Astrocyte (in vitro differentiated cells and primary cell): ENCODE measurements around the gene ITPKB. TPM values are rescaled to one million over a fixed set of nuclear protein-coding genes. Genes with fewer than 3 reads are reported as not detected.

Source experiments
- DNase-seq: peaks from one replicate; pipeline ENCODE4 v3.0.0-alpha.2; 2010; ENCODE audit warnings: low read depth
- FAIRE-seq: peaks from 2 replicates; lab custom pipeline; 2011; peaks lifted over from hg19 to GRCh38; lab: Jason Lieb, UNC
- H2AFZ ChIP-seq: 2 replicates; pipeline ENCODE4 v1.6.0; 2012; ENCODE audit warnings: low read depth, low read length, inconsistent platforms
- H3K27ac ChIP-seq: 2 replicates; pipeline ENCODE4 v1.5.1; 2011; ENCODE audit warnings: low read depth, low read length, inconsistent platforms
- H3K27me3 ChIP-seq: 2 replicates; pipeline ENCODE4 v1.6.0; 2011; ENCODE audit warnings: low read length, inconsistent platforms; ENCODE audit not compliant: insufficient read depth
- H3K36me3 ChIP-seq: 2 replicates; pipeline ENCODE4 v1.5.1; 2011; ENCODE audit warnings: low read length, inconsistent platforms; ENCODE audit not compliant: insufficient read depth
- H3K4me1 ChIP-seq: 2 replicates; pipeline ENCODE4 v1.5.1; 2011; ENCODE audit warnings: low read length, inconsistent platforms; ENCODE audit not compliant: insufficient read depth
- H3K4me2 ChIP-seq: 2 replicates; pipeline ENCODE4 v1.6.0; 2012; ENCODE audit warnings: low read length, inconsistent platforms
- H3K4me3 ChIP-seq: 2 replicates; pipeline ENCODE4 v1.5.1; 2011; ENCODE audit warnings: low read depth, mild to moderate bottlenecking, low read length, inconsistent platforms; ENCODE audit not compliant: insufficient read depth
- H3K79me2 ChIP-seq: 2 replicates; pipeline ENCODE4 v1.6.0; 2012; ENCODE audit warnings: mild to moderate bottlenecking, low read length, inconsistent platforms; ENCODE audit not compliant: insufficient read depth
- H3K9ac ChIP-seq: 2 replicates; pipeline ENCODE4 v1.6.0; 2012; ENCODE audit warnings: mild to moderate bottlenecking, low read length, inconsistent platforms
- H3K9me3 ChIP-seq: 2 replicates; pipeline ENCODE4 v1.5.1; 2012; ENCODE audit warnings: low read depth, mild to moderate bottlenecking, low read length, inconsistent platforms; ENCODE audit not compliant: insufficient read depth
- H4K20me1 ChIP-seq: 2 replicates; pipeline ENCODE4 v1.6.0; 2012; ENCODE audit warnings: low read length, inconsistent platforms; ENCODE audit not compliant: insufficient read depth
- H3K27ac Mint-ChIP-seq: one replicate; pipeline ENCODE4 v1.8.0; 2021; ENCODE audit warnings: mild to moderate bottlenecking, mixed read lengths; ENCODE audit not compliant: unreplicated experiment
- H3K27me3 Mint-ChIP-seq: one replicate; pipeline ENCODE4 v1.8.0; 2021; ENCODE audit warnings: low read depth, mixed read lengths; ENCODE audit not compliant: unreplicated experiment
- H3K36me3 Mint-ChIP-seq: one replicate; pipeline ENCODE4 v1.8.0; 2021; ENCODE audit warnings: low read depth, mixed read lengths; ENCODE audit not compliant: unreplicated experiment
- H3K4me1 Mint-ChIP-seq: one replicate; pipeline ENCODE4 v1.8.0; 2021; ENCODE audit warnings: low read depth, mixed read lengths; ENCODE audit not compliant: unreplicated experiment
- H3K4me3 Mint-ChIP-seq: one replicate; pipeline ENCODE4 v1.8.0; 2021; ENCODE audit warnings: mild to moderate bottlenecking, moderate library complexity, mixed read lengths; ENCODE audit not compliant: unreplicated experiment
- H3K9me3 Mint-ChIP-seq: one replicate; pipeline ENCODE4 v1.8.0; 2021; ENCODE audit warnings: mild to moderate bottlenecking, mixed read lengths; ENCODE audit not compliant: unreplicated experiment
- CTCF ChIP-seq: IDR thresholded peaks from 2 replicates; pipeline ENCODE4 v1.5.1; 2011; ENCODE audit warnings: low read depth, mild to moderate bottlenecking, inconsistent platforms, low read length, moderate library complexity; ENCODE audit not compliant: insufficient read depth
- EZH2 ChIP-seq: IDR thresholded peaks from 2 replicates; pipeline ENCODE4 v1.6.1; 2012; ENCODE audit warnings: mild to moderate bottlenecking, low read length, inconsistent platforms; ENCODE audit not compliant: insufficient read depth
- total RNA-seq: library from RNA; stranded (reverse); gene quantifications from 2 replicates; pipeline ENCODE4 v1.2.1, GENCODE V29; 2021

The ITPKB gene
- total RNA-seq, 1 donor from 2014 or later, result 10.5 TPM

GRCh38 chr1:226681652-226682493, 57.2 kb downstream of the ITPKB start:
- no peak overlapping the region for H3K9ac ChIP-seq
- no peak overlapping the region for H3K27ac ChIP-seq
- H3K36me3 ChIP-seq, result no peaks in the 10 kb centered on the region
- no peak for DNase-seq
- no peak overlapping the region for H2AFZ ChIP-seq
- peaks cover 2% of the 10 kb centered on the region for H3K79me2 ChIP-seq
- H3K9me3 Mint-ChIP-seq, result no peaks in the 10 kb centered on the region
- FAIRE-seq, result no peak
- no peak for TF ChIP-seq EZH2
- TF ChIP-seq CTCF, result no peak
- H3K4me3 Mint-ChIP-seq, result no peak overlapping the region
- no peak overlapping the region for H3K27ac Mint-ChIP-seq
- no peak overlapping the region for H3K4me3 ChIP-seq
- H4K20me1 ChIP-seq, result peaks cover 6% of the 10 kb centered on the region
- H3K27me3 ChIP-seq, result no peaks in the 10 kb centered on the region
- no peak overlapping the region for H3K4me2 ChIP-seq
- H3K4me1 Mint-ChIP-seq, result peaks cover 34% of the 10 kb centered on the region
- H3K27me3 Mint-ChIP-seq, result peaks cover 8% of the 10 kb centered on the region
- no peaks in the 10 kb centered on the region for H3K9me3 ChIP-seq
- peaks cover 11% of the 10 kb centered on the region for H3K36me3 Mint-ChIP-seq
- peaks cover 19% of the 10 kb centered on the region for H3K4me1 ChIP-seq

- Histone ChIP-seq H2AFZ (no peak overlapping the region), H3K27ac (no peak overlapping the region), H3K9me3 (no peaks in the 10 kb centered on the region), H3K4me1 (peaks cover 24% of the 10 kb centered on the region), H3K9ac (peak overlapping the region; percentile 75), H3K4me3 (peak overlapping the region; percentile 61), H3K79me2 (peaks cover 2% of the 10 kb centered on the region), H3K27me3 (no peaks in the 10 kb centered on the region), H3K4me2 (peak overlapping the region; percentile 88), H3K36me3 (no peaks in the 10 kb centered on the region), H4K20me1 (peaks cover 8% of the 10 kb centered on the region)
- FAIRE-seq (no peak), DNase-seq (no peak)
- H3K4me3 Mint-ChIP-seq, result peak overlapping the region; percentile 78
- peaks cover 9% of the 10 kb centered on the region for H3K36me3 Mint-ChIP-seq
- no peaks in the 10 kb centered on the region for H3K9me3 Mint-ChIP-seq
- H3K27me3 Mint-ChIP-seq, result peaks cover 4% of the 10 kb centered on the region
- H3K27ac Mint-ChIP-seq, result no peak overlapping the region
- TF ChIP-seq CTCF, result no peak
- no peak for TF ChIP-seq EZH2
- peaks cover 38% of the 10 kb centered on the region for H3K4me1 Mint-ChIP-seq
These were observed 58.4 kb downstream of the ITPKB start for GRCh38 chr1:226680653-226681052.
